Ovary (tissue), 3 donors: ENCODE data around the gene ST6GALNAC3.

ENCODE experiments used
- POLR2A ChIP-seq: fragments of 450-650 bp; IDR thresholded peaks from one replicate; pipeline ENCODE4 v1.6.1; 2017; ENCODE audit warnings: antibody characterized with exemption, mild to moderate bottlenecking, moderate library complexity
- TF ChIP-seq, protein P1 (sequence below), 3 donors: fragments of 450-650 bp in 2 of 3; fragments of 200-600 bp in 1 of 3; IDR thresholded peaks; one replicate each; pipeline versions ENCODE4 v1.5.1 to v1.8.0; 2016 to 2022; ENCODE audit warnings: antibody characterized with exemption in 3 of 3, mild to moderate bottlenecking in 1 of 3
- donor health status: DM: no; HTN: no; CAD: no.

DNA sequence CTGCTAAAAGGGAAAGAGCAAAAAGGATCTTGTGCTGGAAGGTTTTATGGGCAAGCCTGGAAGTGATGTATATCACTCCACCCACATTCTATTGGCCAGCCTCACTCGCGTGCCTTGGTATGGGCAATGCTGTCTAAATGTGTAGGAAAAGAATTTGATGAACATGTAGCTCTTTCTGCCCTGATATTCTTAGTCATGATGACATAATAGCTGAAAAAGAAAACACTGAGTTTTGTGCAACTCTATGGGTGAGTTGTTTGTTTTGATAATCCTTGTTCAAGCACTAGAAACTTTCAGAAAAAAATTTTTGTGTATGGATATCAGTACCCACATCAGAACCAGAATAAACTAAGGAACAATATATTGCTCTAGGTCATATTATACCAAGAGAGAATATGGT, 561.2 kb downstream of the ST6GALNAC3 start:
- TF ChIP-seq, protein P1, sequence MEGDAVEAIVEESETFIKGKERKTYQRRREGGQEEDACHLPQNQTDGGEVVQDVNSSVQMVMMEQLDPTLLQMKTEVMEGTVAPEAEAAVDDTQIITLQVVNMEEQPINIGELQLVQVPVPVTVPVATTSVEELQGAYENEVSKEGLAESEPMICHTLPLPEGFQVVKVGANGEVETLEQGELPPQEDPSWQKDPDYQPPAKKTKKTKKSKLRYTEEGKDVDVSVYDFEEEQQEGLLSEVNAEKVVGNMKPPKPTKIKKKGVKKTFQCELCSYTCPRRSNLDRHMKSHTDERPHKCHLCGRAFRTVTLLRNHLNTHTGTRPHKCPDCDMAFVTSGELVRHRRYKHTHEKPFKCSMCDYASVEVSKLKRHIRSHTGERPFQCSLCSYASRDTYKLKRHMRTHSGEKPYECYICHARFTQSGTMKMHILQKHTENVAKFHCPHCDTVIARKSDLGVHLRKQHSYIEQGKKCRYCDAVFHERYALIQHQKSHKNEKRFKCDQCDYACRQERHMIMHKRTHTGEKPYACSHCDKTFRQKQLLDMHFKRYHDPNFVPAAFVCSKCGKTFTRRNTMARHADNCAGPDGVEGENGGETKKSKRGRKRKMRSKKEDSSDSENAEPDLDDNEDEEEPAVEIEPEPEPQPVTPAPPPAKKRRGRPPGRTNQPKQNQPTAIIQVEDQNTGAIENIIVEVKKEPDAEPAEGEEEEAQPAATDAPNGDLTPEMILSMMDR (IDR thresholded peaks at IDR 0.05): no peak
- no peak for TF ChIP-seq POLR2A
